ENCODE results near the gene MROH8. TPM values are rescaled to one million over a fixed set of nuclear protein-coding genes. Genes with fewer than 3 reads are reported as not detected.

MROH8 gene
- total RNA-seq, 1 donor = 2.6 TPM

- TF ChIP-seq CTCF (IDR thresholded peaks at IDR 0.05; ENCODE audit: insufficient read depth, low read depth, low read length) = peak; percentile 95
- H3K4me3 ChIP-seq (ENCODE audit: low read depth, low read length) = no peak overlapping the region
- peak; percentile 88 for DNase-seq (ENCODE audit: low read depth)
Measured at GRCh38 chr20:37192137-37192854, 12.9 kb upstream of the MROH8 start.

GRCh38 chr20:37190354-37191112, 11.2 kb upstream of the MROH8 start:
- DNase-seq (ENCODE audit: low read depth) = no peak
- no peak overlapping the region for H3K4me3 ChIP-seq (ENCODE audit: low read depth, low read length)
- TF ChIP-seq CTCF (IDR thresholded peaks at IDR 0.05; ENCODE audit: insufficient read depth, low read depth, low read length) = no peak

- no peak for DNase-seq (ENCODE audit: low read depth)
- no peak overlapping the region for H3K4me3 ChIP-seq (ENCODE audit: low read depth, low read length)
- no peak for TF ChIP-seq CTCF (IDR thresholded peaks at IDR 0.05; ENCODE audit: insufficient read depth, low read depth, low read length)
Measured at GRCh38 chr20:37189416-37190016, 10.2 kb upstream of the MROH8 start.

- DNase-seq (ENCODE audit: low read depth) = no peak
- TF ChIP-seq CTCF (IDR thresholded peaks at IDR 0.05; ENCODE audit: insufficient read depth, low read depth, low read length) = no peak
- H3K4me3 ChIP-seq (ENCODE audit: low read depth, low read length) = no peak overlapping the region
Measured at GRCh38 chr20:37188787-37189186, 9.4 kb upstream of the MROH8 start.

GRCh38 chr20:37185686-37186085, 6.3 kb upstream of the MROH8 start:
- TF ChIP-seq CTCF (IDR thresholded peaks at IDR 0.05; ENCODE audit: insufficient read depth, low read depth, low read length) = no peak

GRCh38 chr20:37179683-37180524, 556 bp upstream of the MROH8 start:
- peak; percentile 50 for DNase-seq (ENCODE audit: low read depth)
- peak overlapping the region; percentile 94 for H3K4me3 ChIP-seq (ENCODE audit: low read depth, low read length)
- no peak for TF ChIP-seq CTCF (IDR thresholded peaks at IDR 0.05; ENCODE audit: insufficient read depth, low read depth, low read length)

More at GRCh38 chr20:37185686-37186085, 6.3 kb upstream of the MROH8 start:
- DNase-seq (ENCODE audit: low read depth) = no peak
- H3K4me3 ChIP-seq (ENCODE audit: low read depth, low read length) = no peak overlapping the region

Measured in fibroblast of villous mesenchyme (primary cell).